Measurements from ENCODE around the gene FARP1.

FARP1 gene

DNA sequence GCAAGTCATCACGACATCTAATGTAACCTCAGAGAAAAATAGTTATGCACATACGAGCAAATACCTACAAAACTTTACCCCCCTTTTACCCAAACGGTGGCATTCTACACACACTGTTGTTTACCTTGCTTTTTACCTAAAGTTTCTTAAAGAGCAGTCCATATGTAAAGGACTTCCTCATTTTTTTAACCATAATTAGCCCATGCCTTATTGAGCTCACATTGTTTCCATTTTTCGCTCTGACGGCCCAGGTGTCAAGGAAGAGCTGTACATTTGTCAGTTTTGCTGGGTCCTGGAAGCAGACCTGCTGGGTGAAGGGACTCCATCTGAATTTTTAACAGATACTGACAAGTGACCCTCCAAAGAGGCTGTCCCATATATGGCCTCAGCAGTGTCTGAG is 344.6 kb downstream of the FARP1 start:
- H3K27me3 ChIP-seq (ENCODE audit: control insufficient read depth, insufficient read depth, low read length): no peaks in the 10 kb centered on the region
- no peak overlapping the region for H3K4me3 ChIP-seq (ENCODE audit: low read length)
- H3K27ac ChIP-seq (ENCODE audit: low read length): no peak overlapping the region
- H3K9ac ChIP-seq (ENCODE audit: low read length): no peak overlapping the region
- no peaks in the 10 kb centered on the region for H3K9me3 ChIP-seq (ENCODE audit: control insufficient read depth, low read depth, low read length)
- peaks cover 53% of the 10 kb centered on the region for H3K4me1 ChIP-seq (ENCODE audit: control insufficient read depth, low read depth, low read length)
- H3K36me3 ChIP-seq (ENCODE audit: control insufficient read depth, low read depth, low read length): no peaks in the 10 kb centered on the region

GRCh38 chr13:98488736-98489135 is 345.8 kb downstream of the FARP1 start:
- H3K4me3 ChIP-seq (ENCODE audit: low read length): no peak overlapping the region
- H3K9ac ChIP-seq (ENCODE audit: low read length): no peak overlapping the region
- no peaks in the 10 kb centered on the region for H3K9me3 ChIP-seq (ENCODE audit: control insufficient read depth, low read depth, low read length)
- H3K27me3 ChIP-seq (ENCODE audit: control insufficient read depth, insufficient read depth, low read length): no peaks in the 10 kb centered on the region
- no peak overlapping the region for H3K27ac ChIP-seq (ENCODE audit: low read length)
- peaks cover 52% of the 10 kb centered on the region for H3K4me1 ChIP-seq (ENCODE audit: control insufficient read depth, low read depth, low read length)
- H3K36me3 ChIP-seq (ENCODE audit: control insufficient read depth, low read depth, low read length): no peaks in the 10 kb centered on the region

DNA sequence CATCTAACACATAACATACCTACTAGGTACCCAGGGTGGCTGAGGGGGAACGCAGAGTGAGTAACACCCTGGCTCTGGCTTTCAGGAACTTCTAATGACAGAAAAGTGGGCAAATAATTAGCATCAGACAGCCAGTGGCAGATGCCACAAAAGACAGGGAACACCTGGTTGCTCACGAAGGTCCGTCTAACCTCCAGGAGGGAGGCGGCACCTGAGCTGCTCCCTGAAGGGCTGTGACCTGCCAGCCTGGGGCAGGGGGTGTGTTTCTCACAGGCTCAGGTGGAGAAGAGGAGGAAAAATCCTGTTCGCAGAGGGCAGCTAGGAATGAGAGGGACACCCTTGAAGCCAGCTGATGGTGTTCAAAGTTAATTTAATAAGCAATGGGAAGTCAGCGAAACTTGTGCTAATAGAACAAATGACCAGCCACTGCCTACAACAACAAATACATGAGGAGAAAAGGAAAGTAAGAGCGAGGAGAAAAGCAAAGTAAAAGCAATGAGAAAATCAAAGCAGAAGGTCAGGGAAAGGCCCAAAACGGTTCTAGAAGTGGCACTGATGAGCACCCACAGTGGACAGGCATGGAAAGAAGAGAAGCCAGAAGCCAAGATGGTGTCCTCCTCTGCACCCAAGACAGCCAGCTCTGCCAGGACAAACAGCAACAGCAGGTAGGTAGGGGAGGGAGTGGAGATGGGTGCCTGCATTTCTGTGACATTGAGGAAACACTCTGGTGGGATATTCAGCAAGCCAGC is 346.7 kb downstream of the FARP1 start:
- Histone ChIP-seq H3K27ac (ENCODE audit: low read length) (no peak overlapping the region), H3K9ac (ENCODE audit: low read length) (no peak overlapping the region), H3K4me3 (ENCODE audit: low read length) (no peak overlapping the region), H3K36me3 (ENCODE audit: control insufficient read depth, low read depth, low read length) (no peaks in the 10 kb centered on the region), H3K9me3 (ENCODE audit: control insufficient read depth, low read depth, low read length) (no peaks in the 10 kb centered on the region), H3K4me1 (ENCODE audit: control insufficient read depth, low read depth, low read length) (peaks cover 43% of the 10 kb centered on the region), H3K27me3 (ENCODE audit: control insufficient read depth, insufficient read depth, low read length) (no peaks in the 10 kb centered on the region)

GRCh38 chr13:98490195-98490836 is 347.4 kb downstream of the FARP1 start:
- Histone ChIP-seq H3K27me3 (ENCODE audit: control insufficient read depth, insufficient read depth, low read length) (no peaks in the 10 kb centered on the region), H3K9me3 (ENCODE audit: control insufficient read depth, low read depth, low read length) (no peaks in the 10 kb centered on the region), H3K9ac (ENCODE audit: low read length) (no peak overlapping the region), H3K27ac (ENCODE audit: low read length) (no peak overlapping the region), H3K4me1 (ENCODE audit: control insufficient read depth, low read depth, low read length) (peaks cover 36% of the 10 kb centered on the region), H3K4me3 (ENCODE audit: low read length) (no peak overlapping the region), H3K36me3 (ENCODE audit: control insufficient read depth, low read depth, low read length) (no peaks in the 10 kb centered on the region)

DNA sequence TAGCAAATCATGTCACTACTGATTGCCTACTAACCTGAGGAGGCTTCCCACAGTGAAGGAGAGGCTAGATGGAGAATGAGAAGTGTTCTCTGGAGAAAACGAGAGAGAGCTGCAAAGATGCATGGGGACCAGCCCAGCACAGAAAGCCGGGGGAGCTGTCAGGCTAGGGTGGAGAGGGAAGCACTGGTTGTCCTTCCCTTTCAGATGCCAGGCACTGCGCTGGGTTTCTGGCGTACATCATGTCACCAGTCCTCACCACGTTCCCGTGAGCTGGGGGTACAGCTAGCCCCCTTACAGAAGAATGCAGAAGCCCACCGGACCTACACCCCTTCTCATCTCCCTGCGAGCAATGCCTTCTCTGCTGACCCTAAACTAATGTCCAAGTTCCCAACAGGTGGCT is 348.0 kb downstream of the FARP1 start:
- peaks cover 36% of the 10 kb centered on the region for H3K4me1 ChIP-seq (ENCODE audit: control insufficient read depth, low read depth, low read length)
- no peaks in the 10 kb centered on the region for H3K36me3 ChIP-seq (ENCODE audit: control insufficient read depth, low read depth, low read length)
- H3K9ac ChIP-seq (ENCODE audit: low read length): no peak overlapping the region
- H3K9me3 ChIP-seq (ENCODE audit: control insufficient read depth, low read depth, low read length): no peaks in the 10 kb centered on the region
- no peak overlapping the region for H3K4me3 ChIP-seq (ENCODE audit: low read length)
- no peaks in the 10 kb centered on the region for H3K27me3 ChIP-seq (ENCODE audit: control insufficient read depth, insufficient read depth, low read length)
- H3K27ac ChIP-seq (ENCODE audit: low read length): no peak overlapping the region

DNA sequence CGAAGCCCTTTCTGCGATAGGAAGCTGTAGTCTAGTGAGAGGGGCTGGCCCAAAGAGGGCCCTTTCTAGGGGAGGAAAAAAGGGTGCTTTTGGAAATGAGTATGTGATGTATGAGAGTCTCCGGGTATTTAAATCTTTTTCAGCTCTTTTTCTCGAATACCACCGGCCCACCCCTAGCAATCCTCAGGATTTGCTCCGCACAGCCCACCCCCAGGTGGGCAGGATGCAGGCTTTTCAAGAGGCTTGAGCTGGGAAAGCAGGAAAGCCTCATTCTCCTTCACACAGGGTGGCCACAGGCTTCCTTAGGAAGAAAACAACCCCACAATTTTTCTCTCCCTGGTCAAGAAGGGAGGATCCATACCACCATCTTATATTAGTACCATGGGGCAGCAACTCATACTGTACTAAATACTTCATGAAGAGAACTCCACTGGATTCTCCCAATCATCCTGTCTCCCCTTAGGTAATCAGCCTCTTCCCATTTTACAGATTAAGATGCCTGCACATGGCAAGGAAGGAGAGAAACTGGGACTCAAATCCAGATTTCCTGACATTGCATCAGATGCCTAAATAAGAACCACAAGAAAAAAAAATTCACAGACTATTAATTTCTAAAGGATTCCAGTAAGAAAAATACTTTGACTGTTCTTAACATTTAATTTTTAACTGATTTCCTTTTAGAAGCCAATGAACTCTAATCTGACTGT is 349.6 kb downstream of the FARP1 start:
- Histone ChIP-seq H3K9me3 (ENCODE audit: control insufficient read depth, low read depth, low read length) (no peaks in the 10 kb centered on the region), H3K36me3 (ENCODE audit: control insufficient read depth, low read depth, low read length) (no peaks in the 10 kb centered on the region), H3K27me3 (ENCODE audit: control insufficient read depth, insufficient read depth, low read length) (no peaks in the 10 kb centered on the region), H3K4me3 (ENCODE audit: low read length) (no peak overlapping the region), H3K27ac (ENCODE audit: low read length) (no peak overlapping the region), H3K9ac (ENCODE audit: low read length) (no peak overlapping the region), H3K4me1 (ENCODE audit: control insufficient read depth, low read depth, low read length) (peaks cover 44% of the 10 kb centered on the region)

GRCh38 chr13:98493042-98493712 is 350.3 kb downstream of the FARP1 start:
- no peaks in the 10 kb centered on the region for H3K36me3 ChIP-seq (ENCODE audit: control insufficient read depth, low read depth, low read length)
- peaks cover 44% of the 10 kb centered on the region for H3K4me1 ChIP-seq (ENCODE audit: control insufficient read depth, low read depth, low read length)
- no peaks in the 10 kb centered on the region for H3K9me3 ChIP-seq (ENCODE audit: control insufficient read depth, low read depth, low read length)
- H3K27me3 ChIP-seq (ENCODE audit: control insufficient read depth, insufficient read depth, low read length): no peaks in the 10 kb centered on the region
- H3K27ac ChIP-seq (ENCODE audit: low read length): no peak overlapping the region
- H3K9ac ChIP-seq (ENCODE audit: low read length): no peak overlapping the region
- no peak overlapping the region for H3K4me3 ChIP-seq (ENCODE audit: low read length)

DNA sequence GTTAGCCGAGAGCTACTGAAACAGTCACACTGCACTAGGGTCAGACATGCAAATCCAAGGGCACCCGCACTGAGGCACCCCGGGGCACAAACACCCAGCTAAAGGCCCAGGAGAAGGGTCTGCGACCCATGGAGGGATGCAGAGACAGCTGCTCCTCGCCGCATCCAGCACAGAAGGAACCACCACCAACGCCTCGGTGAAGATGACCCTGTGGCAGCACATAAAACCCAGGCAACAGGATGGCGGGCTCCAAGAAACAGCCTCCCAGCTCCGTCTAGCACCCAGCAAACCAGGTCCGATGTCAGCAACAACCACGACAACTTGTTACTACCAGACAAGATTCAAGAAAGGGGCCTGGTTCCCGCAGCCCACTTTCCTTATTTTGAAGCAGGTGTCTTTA is 351.9 kb downstream of the FARP1 start:
- Histone ChIP-seq H3K27me3 (ENCODE audit: control insufficient read depth, insufficient read depth, low read length) (no peaks in the 10 kb centered on the region), H3K4me1 (ENCODE audit: control insufficient read depth, low read depth, low read length) (peaks cover 38% of the 10 kb centered on the region), H3K9ac (ENCODE audit: low read length) (no peak overlapping the region), H3K9me3 (ENCODE audit: control insufficient read depth, low read depth, low read length) (no peaks in the 10 kb centered on the region), H3K27ac (ENCODE audit: low read length) (no peak overlapping the region), H3K4me3 (ENCODE audit: low read length) (no peak overlapping the region), H3K36me3 (ENCODE audit: control insufficient read depth, low read depth, low read length) (no peaks in the 10 kb centered on the region)

GRCh38 chr13:98495627-98496478 is 353.0 kb downstream of the FARP1 start:
- Histone ChIP-seq H3K27me3 (ENCODE audit: control insufficient read depth, insufficient read depth, low read length) (no peaks in the 10 kb centered on the region), H3K36me3 (ENCODE audit: control insufficient read depth, low read depth, low read length) (no peaks in the 10 kb centered on the region), H3K27ac (ENCODE audit: low read length) (no peak overlapping the region), H3K4me1 (ENCODE audit: control insufficient read depth, low read depth, low read length) (peaks cover 33% of the 10 kb centered on the region), H3K9ac (ENCODE audit: low read length) (no peak overlapping the region), H3K9me3 (ENCODE audit: control insufficient read depth, low read depth, low read length) (no peaks in the 10 kb centered on the region), H3K4me3 (ENCODE audit: low read length) (no peak overlapping the region)

DNA sequence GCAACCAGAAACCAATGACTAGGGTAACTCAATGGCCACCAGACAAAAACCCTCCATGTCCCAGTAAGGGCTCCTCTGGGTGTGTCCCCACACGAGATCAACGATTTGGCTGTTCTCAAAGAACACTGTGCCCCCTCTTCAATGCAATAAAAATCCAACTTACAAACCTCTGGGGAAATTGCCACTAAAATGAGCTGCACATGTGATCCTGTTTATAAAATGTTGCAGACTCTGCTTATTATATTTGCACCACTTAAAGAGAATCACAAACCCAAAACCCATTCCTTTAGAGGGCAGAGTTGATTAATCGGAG is 353.5 kb downstream of the FARP1 start:
- Histone ChIP-seq H3K4me3 (ENCODE audit: low read length) (no peak overlapping the region), H3K9ac (ENCODE audit: low read length) (no peak overlapping the region), H3K36me3 (ENCODE audit: control insufficient read depth, low read depth, low read length) (no peaks in the 10 kb centered on the region), H3K9me3 (ENCODE audit: control insufficient read depth, low read depth, low read length) (no peaks in the 10 kb centered on the region), H3K4me1 (ENCODE audit: control insufficient read depth, low read depth, low read length) (peaks cover 29% of the 10 kb centered on the region), H3K27me3 (ENCODE audit: control insufficient read depth, insufficient read depth, low read length) (no peaks in the 10 kb centered on the region), H3K27ac (ENCODE audit: low read length) (no peak overlapping the region)

- Histone ChIP-seq H3K9me3 (ENCODE audit: control insufficient read depth, low read depth, low read length) (no peaks in the 10 kb centered on the region), H3K27me3 (ENCODE audit: control insufficient read depth, insufficient read depth, low read length) (no peaks in the 10 kb centered on the region), H3K4me3 (ENCODE audit: low read length) (no peak overlapping the region), H3K36me3 (ENCODE audit: control insufficient read depth, low read depth, low read length) (no peaks in the 10 kb centered on the region), H3K4me1 (ENCODE audit: control insufficient read depth, low read depth, low read length) (peaks cover 25% of the 10 kb centered on the region), H3K9ac (ENCODE audit: low read length) (no peak overlapping the region), H3K27ac (ENCODE audit: low read length) (no peak overlapping the region)
These were observed 354.1 kb downstream of the FARP1 start for GRCh38 chr13:98496966-98497365.
